OCI-LY7 (cell line): ENCODE measurements around the gene DDX51. TPM values are rescaled to one million over a fixed set of nuclear protein-coding genes. Genes with fewer than 3 reads are reported as not detected.

ENCODE experiments used
- BruUV-seq: library from RNA; stranded (reverse); fragments of 400-500 nt; replicated peaks from 2 replicates; lab custom pipeline; 2021; lab: Mats Ljungman, UMichigan
- CTCF ChIA-PET: fragments of 300-600 bp; sonication (Branson Sonifier 250); formaldehyde crosslinking; loops from one replicate; lab custom pipeline; 2022; ENCODE audit warnings: antibody characterized with exemption; ENCODE audit not compliant: unreplicated experiment; lab: Charles Lee
- POLR2A ChIA-PET: fragments of 300-600 bp; sonication (Branson Sonifier 250); formaldehyde crosslinking; loops from one replicate; lab custom pipeline; 2022; ENCODE audit warnings: antibody characterized with exemption; lab: Charles Lee
- DNase-seq: peaks from one replicate; pipeline ENCODE4 v3.0.0-alpha.2; 2015; ENCODE audit warnings: low spot score
- H2AFZ ChIP-seq: fragments of 200-600 bp; sonication (generic), shearing (Covaris generic); 2 replicates; pipeline ENCODE4 v1.6.1; 2014; ENCODE audit warnings: mild to moderate bottlenecking, antibody characterized with exemption, low read length, moderate library complexity
- H3K27ac ChIP-seq: fragments of 200-600 bp; sonication (generic); 2 replicates; pipeline ENCODE4 v1.5.1; 2014; ENCODE audit warnings: mixed run types, low read depth, mild to moderate bottlenecking, moderate library complexity, low read length, inconsistent platforms; ENCODE audit not compliant: poor library complexity, severe bottlenecking
- H3K36me3 ChIP-seq: fragments of 200-600 bp; sonication (generic); 2 replicates; pipeline ENCODE4 v1.6.1; 2014; ENCODE audit warnings: mild to moderate bottlenecking, antibody characterized with exemption, low read length, moderate library complexity, mixed read lengths; ENCODE audit not compliant: insufficient read depth
- H3K4me1 ChIP-seq: fragments of 200-600 bp; sonication (generic); 2 replicates; pipeline ENCODE4 v1.5.1; 2014; ENCODE audit warnings: mild to moderate bottlenecking, low read length; ENCODE audit not compliant: insufficient read depth, poor library complexity, severe bottlenecking
- H3K4me2 ChIP-seq: fragments of 200-600 bp; sonication (generic); 2 replicates; pipeline ENCODE4 v1.6.1; 2014; ENCODE audit warnings: mild to moderate bottlenecking, low read length
- H3K4me3 ChIP-seq: fragments of 200-600 bp; sonication (generic); 2 replicates; pipeline ENCODE4 v1.5.1; 2014; ENCODE audit warnings: mild to moderate bottlenecking, low read depth, low read length; ENCODE audit not compliant: poor library complexity, severe bottlenecking
- H3K79me2 ChIP-seq: fragments of 200-600 bp; sonication (generic); 2 replicates; pipeline ENCODE4 v1.6.1; 2016; ENCODE audit warnings: low read depth, mild to moderate bottlenecking, low read length, moderate library complexity, mixed read lengths; ENCODE audit not compliant: insufficient read depth
- H3K9me2 ChIP-seq: fragments of 200-600 bp; sonication (generic); 2 replicates; pipeline ENCODE4 v1.6.1; 2016; ENCODE audit warnings: mild to moderate bottlenecking, low read length, mixed read lengths; ENCODE audit not compliant: insufficient read depth
- H3K9me3 ChIP-seq: fragments of 200-600 bp; sonication (generic); 2 replicates; pipeline ENCODE4 v1.6.1; 2014; ENCODE audit warnings: mild to moderate bottlenecking, mixed run types, low read length, mixed read lengths
- H4K20me1 ChIP-seq: fragments of 200-600 bp; sonication (generic); 2 replicates; pipeline ENCODE4 v1.6.1; 2014; ENCODE audit warnings: mild to moderate bottlenecking, antibody characterized with exemption, low read length, moderate library complexity, mixed read lengths; ENCODE audit not compliant: insufficient read depth
- CTCF ChIP-seq: fragments of 200-600 bp; sonication (generic); conservative IDR thresholded peaks from 2 replicates; pipeline ENCODE4 v1.5.1; 2014; ENCODE audit warnings: mild to moderate bottlenecking, antibody characterized with exemption, low read length, moderate library complexity, mixed read lengths
- EZH2phosphoT487 ChIP-seq: fragments of 200-600 bp; sonication (generic); IDR thresholded peaks from 2 replicates; pipeline ENCODE4 v1.6.1; 2018; ENCODE audit warnings: low read depth, borderline replicate concordance, mild to moderate bottlenecking, mixed run types, antibody characterized with exemption, low read length, moderate library complexity, mixed read lengths
- intact Hi-C: fragments of 100-400 bp; cut with micrococcal nuclease; formaldehyde crosslinking; loops from one replicate; pipeline ENCODE4 v1.10.0; 2022; ENCODE audit not compliant: unreplicated experiment
- total RNA-seq, 2 experiments: library from RNA; depleted of rRNA in 1 of 2; stranded (reverse); fragments of >200 nt in 1 of 2; shearing (Covaris generic) in 1 of 2; gene quantifications; 2 replicates each; pipeline ENCODE4 v1.2.3, GENCODE V29; 2014 to 2022

The DDX51 gene
- total RNA-seq, 2 experiments from 2014 or later = 47.1 to 63.1 TPM

- H3K9me3 ChIP-seq = no peaks in the 10 kb centered on the region
- H2AFZ ChIP-seq = no peak overlapping the region
- H3K4me2 ChIP-seq = no peak overlapping the region
- no peak overlapping the region for H3K27ac ChIP-seq
- intact Hi-C loops = no loop called here
- H3K36me3 ChIP-seq = peaks cover 27% of the 10 kb centered on the region
- BruUV-seq = no TSS peak
- POLR2A ChIA-PET = no interaction called here
- H4K20me1 ChIP-seq = no peaks in the 10 kb centered on the region
- H3K9me2 ChIP-seq = no peaks in the 10 kb centered on the region
- CTCF ChIA-PET = no interaction called here
- no peak for TF ChIP-seq EZH2phosphoT487
- no peak for TF ChIP-seq CTCF
- no peaks in the 10 kb centered on the region for H3K79me2 ChIP-seq
- H3K4me1 ChIP-seq = no peaks in the 10 kb centered on the region
- no peak overlapping the region for H3K4me3 ChIP-seq
- no peak for DNase-seq
These were observed 10.0 kb downstream of the DDX51 start for GRCh38 chr12:132133952-132134652.

GRCh38 chr12:132132609-132133430, 11.3 kb downstream of the DDX51 start:
- Histone ChIP-seq H3K79me2 (no peaks in the 10 kb centered on the region), H4K20me1 (no peaks in the 10 kb centered on the region), H3K9me3 (peaks cover 9% of the 10 kb centered on the region; the same call in 1 of the 2 replicates), H3K4me1 (no peaks in the 10 kb centered on the region), H3K4me3 (no peak overlapping the region), H3K9me2 (no peaks in the 10 kb centered on the region), H3K36me3 (peaks cover 30% of the 10 kb centered on the region), H2AFZ (no peak overlapping the region), H3K27ac (no peak overlapping the region), H3K4me2 (no peak overlapping the region)
- ChIA-PET POLR2A (no interaction called here), CTCF (no interaction called here)
- intact Hi-C loops = no loop called here
- no TSS peak for BruUV-seq
- TF ChIP-seq EZH2phosphoT487 = no peak
- TF ChIP-seq CTCF = no peak
- DNase-seq = no peak
